ENCODE measurements around the gene EPHB2.
A peak's percentile ranks its signal among the peaks of the same experiment; 100 is the strongest.

The EPHB2 gene

DNA sequence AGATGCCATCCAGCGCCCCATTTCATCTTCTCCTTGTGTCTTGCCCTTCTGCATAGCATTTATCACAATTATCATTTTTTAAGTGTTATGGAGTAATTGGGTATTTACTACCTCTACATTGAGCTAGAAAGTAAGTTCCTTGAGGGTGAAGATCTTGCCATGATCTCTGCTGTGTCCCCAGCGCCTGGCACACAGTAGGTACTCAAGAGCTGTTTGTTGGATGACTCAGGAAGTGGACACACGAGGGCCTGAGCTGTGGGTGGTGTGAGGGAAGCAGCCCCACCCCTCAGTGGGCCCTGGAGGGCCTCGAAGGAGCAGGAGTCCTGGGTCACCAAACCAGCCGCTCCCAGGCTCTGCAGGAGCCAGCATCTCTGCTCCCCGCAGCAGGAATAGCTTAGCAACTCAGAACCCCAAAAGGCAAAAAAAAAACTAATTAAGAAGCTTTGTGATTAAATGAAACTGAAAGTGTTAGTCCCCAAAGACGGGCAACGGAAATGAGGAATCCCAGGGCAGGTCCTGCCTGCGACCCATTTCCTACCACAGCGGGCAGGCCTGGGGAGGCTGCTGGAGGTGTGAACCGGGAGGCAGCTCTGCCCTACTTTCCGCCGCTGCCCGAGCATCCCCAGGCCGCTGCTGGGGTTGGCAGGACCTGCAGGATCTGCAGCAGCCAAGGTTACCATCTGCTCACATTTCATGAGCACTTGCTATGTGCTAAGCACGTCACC is 174.3 kb downstream of the EPHB2 start:
- no peak for DNase-seq (ENCODE audit: low spot score)

DNA sequence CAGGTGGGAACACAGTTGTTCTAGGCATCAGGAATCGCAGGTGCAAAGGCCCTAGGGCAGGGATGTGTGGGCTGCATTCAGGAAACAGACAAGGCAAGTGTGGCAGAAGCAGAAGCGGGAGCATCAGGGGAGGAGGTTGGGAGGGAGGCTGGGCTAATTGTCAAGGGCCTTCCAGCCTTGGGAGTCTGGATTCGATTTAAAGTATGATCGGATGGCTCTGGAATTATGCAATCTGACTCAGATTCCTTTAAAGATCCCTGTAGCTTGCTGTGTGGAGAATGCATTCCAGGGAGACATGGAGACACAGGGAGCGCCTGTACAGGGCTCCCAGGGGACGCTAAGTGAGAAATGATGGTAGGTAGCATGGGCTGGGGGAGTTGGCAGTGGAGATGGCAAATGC is 175.6 kb downstream of the EPHB2 start:
- DNase-seq (ENCODE audit: low spot score) = no peak

DNA sequence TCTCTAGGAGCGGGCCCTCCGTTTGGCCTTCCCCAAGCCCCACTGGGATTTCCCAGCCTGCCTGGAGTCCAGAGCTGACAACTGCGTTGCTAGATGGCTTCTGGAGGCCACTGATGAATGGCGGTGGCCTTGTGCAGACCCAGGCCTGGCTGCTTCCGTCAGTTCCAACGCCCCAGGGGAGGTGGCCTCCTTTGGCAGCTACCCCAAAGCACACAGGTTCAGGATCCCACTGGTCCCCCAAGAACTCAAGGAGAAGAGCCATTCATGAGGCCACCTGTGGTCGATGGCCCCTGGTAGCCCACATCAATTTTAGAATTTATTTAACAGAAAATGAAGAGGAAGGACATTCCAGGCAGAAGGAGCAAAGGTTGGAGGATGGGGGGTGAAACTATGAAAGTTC is 176.9 kb downstream of the EPHB2 start:
- DNase-seq (ENCODE audit: low spot score) = no peak

DNA sequence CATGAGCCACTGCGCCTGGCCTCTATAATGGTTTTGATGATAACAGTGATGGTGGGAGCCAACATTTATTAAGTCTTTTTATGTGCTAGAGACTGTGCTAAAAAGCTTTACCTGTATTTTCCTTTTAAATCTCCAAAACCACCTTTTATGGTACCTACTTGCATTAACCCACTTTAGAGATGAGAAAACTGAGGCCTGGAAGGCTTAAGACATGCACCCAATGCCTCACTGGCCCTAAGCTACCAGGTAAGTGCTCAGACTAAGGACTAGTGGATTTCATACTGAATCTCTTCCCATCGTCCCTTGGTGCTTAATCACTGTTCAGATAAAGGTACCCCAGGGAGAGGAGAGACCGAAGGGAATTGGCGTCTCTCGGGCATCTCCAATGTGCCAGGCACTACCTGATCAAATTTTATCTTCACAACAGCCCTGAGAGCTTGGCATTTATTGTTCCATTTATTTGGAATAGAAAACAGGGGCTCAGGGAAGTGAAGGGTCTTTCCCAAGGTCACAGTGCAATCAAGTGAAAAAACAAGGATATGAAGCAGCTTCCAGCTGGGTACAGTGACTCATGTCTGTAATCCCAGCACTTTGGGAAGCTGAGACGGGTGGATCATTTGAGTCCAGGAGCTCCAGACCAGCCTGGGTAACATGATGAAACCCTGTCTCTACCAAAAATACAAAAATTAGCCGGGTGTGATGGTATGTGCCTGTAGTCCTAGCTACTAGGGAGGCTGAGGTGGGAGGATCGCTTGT is 177.9 kb downstream of the EPHB2 start:
- DNase-seq (ENCODE audit: low spot score) = no peak

DNA sequence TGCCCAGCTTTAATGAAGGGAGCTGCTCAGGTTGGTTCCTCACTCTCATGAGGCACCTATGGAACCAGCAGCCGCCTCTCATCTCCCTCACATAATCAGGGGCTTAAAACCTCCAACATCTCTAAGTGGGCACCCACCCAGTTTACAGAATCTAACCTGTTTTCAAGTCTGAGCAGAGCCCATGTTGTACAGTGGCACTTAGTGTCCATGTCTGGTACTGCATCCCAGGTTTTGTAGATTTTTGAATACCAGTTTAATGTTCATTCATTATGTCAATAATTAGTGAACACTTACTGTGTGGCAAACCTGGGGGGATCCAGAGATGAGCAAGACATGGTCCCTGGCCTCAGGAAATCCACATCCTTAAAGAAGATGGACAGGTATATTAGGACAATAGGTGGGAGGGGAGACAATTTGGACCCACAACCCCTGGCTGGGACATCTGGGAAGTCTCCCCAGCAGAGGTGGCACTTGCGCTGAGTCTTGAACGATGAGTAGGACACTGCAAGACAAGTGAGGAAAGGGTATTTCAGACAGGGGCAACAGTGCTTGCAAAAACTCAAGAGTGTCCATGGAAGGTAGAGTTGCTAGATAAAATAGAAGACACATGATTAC is 178.7 kb downstream of the EPHB2 start:
- DNase-seq (ENCODE audit: low spot score) = peak; percentile 48

DNA sequence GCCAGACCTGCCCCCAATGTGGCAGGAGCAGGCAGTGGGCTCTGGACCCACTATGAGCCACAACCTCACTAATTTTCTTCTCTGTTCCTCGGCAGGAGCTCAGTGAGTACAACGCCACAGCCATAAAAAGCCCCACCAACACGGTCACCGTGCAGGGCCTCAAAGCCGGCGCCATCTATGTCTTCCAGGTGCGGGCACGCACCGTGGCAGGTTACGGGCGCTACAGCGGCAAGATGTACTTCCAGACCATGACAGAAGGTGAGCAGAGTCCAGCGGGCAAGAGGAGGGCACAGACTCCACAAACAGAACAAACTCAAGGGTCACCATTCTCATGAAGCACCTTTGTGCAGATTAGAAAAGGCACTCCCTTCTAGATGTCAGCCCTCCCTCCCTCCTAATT is 182.2 kb downstream of the EPHB2 start:
- no peak for DNase-seq (ENCODE audit: low spot score)

DNA sequence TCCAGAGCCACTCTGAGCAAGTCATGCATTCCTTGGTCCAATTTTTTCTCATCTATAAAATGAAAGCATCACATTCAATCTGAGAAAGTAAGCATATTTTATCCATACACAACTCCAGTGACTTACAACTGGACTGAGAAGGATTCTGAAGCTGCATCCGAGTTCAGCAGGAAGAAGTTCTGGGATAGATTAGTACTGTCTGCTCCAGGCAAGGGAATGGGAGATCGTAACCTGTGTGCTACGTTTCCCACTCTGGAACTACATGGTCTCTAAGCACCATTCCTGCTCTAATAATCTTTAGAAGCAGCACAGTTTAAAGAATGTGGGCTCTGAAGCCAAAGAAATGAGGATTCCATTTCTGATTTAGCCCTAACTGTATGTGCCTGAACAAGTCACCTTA is 182.7 kb downstream of the EPHB2 start:
- DNase-seq (ENCODE audit: low spot score) = no peak

DNA sequence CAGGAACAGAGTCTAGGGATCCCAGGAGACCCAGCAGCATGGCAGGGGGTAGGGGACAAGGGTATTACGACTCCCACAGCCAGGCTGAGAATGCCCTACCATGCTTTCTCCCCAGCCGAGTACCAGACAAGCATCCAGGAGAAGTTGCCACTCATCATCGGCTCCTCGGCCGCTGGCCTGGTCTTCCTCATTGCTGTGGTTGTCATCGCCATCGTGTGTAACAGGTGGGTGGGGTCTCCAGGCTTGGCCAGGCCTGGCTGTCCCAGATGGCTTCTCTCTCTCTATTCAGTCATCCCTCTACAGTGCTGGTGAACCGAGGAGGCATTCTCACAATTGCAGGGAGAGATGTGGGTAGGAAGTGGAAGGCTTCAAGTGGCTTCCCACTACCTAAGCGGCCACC is 184.7 kb downstream of the EPHB2 start:
- no peak for DNase-seq (ENCODE audit: low spot score)

DNA sequence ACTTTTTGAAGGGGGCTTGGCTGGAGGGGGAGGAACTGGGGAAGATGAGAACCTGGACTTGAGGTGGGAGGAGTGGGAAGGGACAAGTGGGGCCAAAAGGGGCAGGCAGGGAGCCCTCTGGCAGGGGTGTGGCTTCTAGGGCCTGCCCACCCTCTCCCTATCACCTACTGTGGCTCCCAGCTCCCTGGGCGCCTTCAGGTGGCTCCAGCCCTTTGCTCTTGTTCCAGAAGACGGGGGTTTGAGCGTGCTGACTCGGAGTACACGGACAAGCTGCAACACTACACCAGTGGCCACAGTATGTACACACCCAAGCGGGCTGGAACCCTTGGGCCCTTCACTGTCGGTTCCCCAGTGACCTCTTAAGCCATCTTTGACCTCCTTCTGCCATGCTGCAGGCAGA is 185.5 kb downstream of the EPHB2 start:
- DNase-seq (ENCODE audit: low spot score) = no peak

DNA sequence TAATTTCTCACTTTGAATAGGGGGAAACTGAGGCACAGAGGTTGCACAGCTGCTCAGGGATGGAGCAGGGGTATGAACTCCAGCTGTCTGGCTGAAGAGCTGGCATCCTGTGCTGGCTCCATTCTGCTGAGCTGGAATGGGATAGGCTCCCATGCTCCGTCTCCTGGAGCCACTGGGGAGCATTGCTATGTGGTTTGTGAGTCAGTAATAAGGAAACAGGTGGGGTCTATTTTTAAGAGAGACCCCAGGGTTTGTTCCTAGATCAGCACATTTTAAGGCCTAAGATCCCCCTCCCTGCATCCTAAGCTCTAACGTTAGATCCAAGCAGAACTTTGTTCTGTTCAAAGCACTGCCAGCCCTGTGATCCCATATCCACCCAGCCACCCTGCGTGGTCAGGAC is 189.8 kb downstream of the EPHB2 start:
- DNase-seq (ENCODE audit: low spot score) = no peak

DNA sequence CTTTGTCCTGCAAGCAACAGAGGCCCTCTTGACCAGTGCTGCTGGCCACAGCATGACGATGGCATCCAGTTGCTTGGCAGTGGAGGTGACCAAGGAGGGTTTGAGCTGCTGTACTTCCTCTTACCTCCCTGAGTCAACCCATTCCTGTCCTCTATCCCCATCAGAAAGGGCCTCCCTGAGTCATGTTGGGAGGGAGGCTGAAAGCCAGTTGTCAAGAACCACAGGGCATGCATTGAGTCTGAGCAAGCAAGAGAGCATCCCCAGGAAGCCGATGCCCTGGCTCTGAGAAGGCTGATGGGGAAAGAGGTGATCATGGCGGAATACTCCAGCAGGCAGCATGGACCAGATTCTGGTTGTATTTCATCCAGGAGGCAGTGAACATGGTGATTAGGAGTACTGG is 192.5 kb downstream of the EPHB2 start:
- no peak for DNase-seq (ENCODE audit: low spot score)

DNA sequence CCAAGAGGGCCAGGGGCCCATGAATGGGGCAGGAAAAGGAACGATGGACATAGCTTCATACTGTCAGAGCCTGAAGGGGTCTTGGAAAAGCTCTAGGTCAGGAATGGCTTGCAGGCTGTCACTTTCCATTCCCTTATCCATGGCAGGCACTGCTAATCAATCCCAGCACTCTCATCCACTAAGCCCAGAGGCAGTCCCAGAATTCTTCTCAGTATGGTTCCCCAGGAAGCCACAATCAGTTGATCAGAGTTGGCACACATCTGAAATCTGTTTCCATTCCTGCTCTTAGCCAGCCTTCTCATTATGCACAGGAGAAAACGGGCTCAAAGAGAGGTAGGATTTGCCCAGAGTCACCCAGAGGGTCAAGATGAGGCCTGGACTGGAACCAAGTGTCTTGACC is 196.3 kb downstream of the EPHB2 start:
- no peak for DNase-seq (ENCODE audit: low spot score)

DNA sequence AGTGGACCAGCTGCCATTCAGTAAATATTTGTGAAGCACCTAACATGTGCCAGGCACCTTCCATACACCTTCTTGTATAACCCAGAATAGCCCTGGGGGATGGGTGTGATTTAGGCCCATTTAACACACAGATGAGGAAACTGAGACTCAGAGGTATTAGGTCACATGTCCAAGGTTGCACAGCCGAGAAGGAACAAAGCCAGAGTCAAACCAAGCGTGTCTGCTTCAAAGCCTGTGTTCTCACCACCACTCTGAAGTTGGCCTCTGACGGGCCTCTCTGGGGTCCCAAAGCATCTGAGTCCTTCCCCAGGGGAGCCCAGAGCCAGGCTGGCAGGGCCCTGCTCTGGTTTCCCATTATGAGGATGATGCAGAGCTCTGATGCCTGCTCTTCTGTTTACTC is 196.9 kb downstream of the EPHB2 start:
- no peak for DNase-seq (ENCODE audit: low spot score)

DNA sequence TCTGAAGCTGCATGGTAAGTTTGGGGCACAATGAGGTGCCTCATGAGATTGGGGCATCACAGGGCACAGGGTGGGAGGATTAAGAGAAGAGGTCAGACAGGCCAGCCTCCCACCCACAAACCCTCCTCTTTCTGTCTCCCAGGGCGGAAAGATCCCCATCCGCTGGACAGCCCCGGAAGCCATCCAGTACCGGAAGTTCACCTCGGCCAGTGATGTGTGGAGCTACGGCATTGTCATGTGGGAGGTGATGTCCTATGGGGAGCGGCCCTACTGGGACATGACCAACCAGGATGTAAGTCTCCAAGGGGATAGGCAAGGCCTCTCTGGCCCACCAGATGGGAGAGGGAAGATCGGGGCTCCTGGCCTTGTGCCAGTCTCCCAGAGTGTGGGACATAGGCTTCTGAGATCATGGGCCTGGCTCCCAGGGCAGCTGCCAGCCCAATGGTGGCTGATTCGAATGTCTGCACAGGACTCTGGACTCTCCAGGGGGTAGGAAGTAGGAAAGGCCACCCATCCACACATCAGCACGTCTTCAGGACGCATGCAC is 198.3 kb downstream of the EPHB2 start:
- no peak for DNase-seq (ENCODE audit: low spot score)

DNA sequence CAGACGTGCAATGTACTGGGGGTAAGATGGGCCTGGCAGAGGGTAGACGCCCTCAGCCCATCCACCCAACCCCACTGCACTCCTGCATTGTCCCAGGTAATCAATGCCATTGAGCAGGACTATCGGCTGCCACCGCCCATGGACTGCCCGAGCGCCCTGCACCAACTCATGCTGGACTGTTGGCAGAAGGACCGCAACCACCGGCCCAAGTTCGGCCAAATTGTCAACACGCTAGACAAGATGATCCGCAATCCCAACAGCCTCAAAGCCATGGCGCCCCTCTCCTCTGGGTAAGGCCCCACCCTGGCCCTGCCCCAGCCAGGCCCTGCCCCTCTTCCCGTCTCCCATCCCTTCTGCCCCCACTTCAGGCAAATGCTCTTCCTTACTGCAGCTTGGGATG is 199.6 kb downstream of the EPHB2 start:
- DNase-seq (ENCODE audit: low spot score) = no peak

DNA sequence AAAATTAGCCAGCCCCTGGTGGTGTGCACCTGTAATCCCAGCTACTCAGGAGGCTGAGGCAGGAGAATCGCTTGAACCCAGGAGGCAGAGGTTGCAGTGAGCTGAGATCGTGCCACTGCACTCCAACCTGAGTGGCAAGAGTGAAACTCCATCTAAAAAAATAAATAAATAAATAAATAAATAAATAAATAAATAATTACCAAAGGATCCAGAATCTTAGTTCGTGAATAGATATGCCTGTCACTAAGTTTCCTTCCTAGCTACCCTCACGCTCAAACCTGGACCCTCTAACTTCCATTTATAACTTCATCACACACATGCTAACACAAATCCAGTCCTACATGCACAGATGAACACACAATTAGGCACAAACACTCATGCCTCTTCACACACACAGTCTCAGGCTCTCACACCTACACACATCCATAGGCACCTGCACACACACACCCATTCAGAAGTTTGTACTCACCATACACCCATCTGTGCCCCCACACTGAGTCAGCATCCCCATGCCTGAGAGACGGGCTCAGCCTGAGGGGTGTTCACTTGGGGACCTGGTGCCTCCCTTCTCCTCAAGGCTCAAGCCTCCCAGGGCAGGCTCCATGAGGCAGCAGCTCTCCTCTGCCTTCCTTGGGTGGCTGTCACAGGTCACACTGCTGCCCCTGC is 200.5 kb downstream of the EPHB2 start:
- no peak for DNase-seq (ENCODE audit: low spot score)

DNA sequence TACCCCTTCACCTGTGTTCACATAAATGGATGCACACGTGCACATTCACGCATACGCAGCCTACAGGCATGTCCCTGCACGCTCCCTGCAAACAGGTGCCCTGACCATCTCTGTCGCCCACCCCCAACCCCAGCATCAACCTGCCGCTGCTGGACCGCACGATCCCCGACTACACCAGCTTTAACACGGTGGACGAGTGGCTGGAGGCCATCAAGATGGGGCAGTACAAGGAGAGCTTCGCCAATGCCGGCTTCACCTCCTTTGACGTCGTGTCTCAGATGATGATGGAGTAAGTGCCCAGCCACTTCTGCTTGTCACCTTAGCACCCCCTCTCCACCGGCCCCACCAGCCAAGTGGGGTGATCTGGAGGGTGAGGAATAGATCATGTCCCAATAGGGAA is 201.7 kb downstream of the EPHB2 start:
- no peak for DNase-seq (ENCODE audit: low spot score)

DNA sequence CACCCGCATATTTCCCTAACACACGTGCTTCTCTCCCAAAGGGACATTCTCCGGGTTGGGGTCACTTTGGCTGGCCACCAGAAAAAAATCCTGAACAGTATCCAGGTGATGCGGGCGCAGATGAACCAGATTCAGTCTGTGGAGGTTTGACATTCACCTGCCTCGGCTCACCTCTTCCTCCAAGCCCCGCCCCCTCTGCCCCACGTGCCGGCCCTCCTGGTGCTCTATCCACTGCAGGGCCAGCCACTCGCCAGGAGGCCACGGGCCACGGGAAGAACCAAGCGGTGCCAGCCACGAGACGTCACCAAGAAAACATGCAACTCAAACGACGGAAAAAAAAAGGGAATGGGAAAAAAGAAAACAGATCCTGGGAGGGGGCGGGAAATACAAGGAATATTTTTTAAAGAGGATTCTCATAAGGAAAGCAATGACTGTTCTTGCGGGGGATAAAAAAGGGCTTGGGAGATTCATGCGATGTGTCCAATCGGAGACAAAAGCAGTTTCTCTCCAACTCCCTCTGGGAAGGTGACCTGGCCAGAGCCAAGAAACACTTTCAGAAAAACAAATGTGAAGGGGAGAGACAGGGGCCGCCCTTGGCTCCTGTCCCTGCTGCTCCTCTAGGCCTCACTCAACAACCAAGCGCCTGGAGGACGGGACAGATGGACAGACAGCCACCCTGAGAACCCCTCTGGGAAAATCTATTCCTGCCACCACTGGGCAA is 202.9 kb downstream of the EPHB2 start:
- no peak for DNase-seq (ENCODE audit: low spot score)

DNA sequence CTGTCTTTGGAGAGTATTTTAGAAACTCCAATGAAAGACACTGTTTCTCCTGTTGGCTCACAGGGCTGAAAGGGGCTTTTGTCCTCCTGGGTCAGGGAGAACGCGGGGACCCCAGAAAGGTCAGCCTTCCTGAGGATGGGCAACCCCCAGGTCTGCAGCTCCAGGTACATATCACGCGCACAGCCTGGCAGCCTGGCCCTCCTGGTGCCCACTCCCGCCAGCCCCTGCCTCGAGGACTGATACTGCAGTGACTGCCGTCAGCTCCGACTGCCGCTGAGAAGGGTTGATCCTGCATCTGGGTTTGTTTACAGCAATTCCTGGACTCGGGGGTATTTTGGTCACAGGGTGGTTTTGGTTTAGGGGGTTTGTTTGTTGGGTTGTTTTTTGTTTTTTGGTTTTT is 203.5 kb downstream of the EPHB2 start:
- no peak for DNase-seq (ENCODE audit: low spot score)

DNA sequence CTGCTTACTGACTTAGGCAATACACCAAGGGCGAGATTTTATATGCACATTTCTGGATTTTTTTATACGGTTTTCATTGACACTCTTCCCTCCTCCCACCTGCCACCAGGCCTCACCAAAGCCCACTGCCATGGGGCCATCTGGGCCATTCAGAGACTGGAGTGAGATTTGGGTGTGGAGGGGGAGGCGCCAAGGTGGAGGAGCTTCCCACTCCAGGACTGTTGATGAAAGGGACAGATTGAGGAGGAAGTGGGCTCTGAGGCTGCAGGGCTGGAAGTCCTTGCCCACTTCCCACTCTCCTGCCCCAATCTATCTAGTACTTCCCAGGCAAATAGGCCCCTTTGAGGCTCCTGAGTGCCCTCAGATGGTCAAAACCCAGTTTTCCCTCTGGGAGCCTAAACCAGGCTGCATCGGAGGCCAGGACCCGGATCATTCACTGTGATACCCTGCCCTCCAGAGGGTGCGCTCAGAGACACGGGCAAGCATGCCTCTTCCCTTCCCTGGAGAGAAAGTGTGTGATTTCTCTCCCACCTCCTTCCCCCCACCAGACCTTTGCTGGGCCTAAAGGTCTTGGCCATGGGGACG is 204.1 kb downstream of the EPHB2 start:
- DNase-seq (ENCODE audit: low spot score) = no peak

DNA sequence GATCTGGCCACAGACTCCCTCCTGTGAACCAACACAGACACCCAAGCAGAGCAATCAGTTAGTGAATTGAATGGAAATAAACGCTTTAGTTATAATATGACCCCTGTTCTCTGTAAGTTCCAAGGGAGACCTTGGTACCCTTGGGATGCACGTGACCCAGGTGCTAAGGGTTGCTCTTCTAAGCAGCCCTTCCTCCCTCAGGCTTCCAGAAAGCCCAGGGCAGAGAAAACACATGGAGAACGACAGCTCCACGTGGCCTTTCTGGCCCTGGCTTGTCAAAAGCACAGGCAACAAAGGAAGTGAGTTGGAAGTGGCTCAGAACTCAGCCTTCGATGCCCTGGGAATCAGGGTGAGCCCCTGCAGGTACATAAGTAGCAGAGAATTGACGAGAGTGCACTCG is 204.6 kb downstream of the EPHB2 start:
- no peak for DNase-seq (ENCODE audit: low spot score)

All from cerebellar cortex (tissue), 1 donor.